IMR-90 (cell line): ENCODE data around the gene C2CD4C. TPM values are rescaled to one million over a fixed set of nuclear protein-coding genes. Genes with fewer than 3 reads are reported as not detected.

Experiments used
- ATAC-seq: fragments of 200-7000 bp; cut with Tn5 transposase; 2 replicates; pipeline ENCODE4 v1.9.1; 2020; ENCODE audit warnings: low read depth, mild to moderate bottlenecking, moderate library complexity
- BruUV-seq: library from RNA; stranded (reverse); fragments of 400-500 nt; replicated peaks from 2 replicates; lab custom pipeline; 2021; lab: Mats Ljungman, UMichigan
- CTCF ChIA-PET: fragments of 300-600 bp; formaldehyde crosslinking; extraction: SDS; loops from one replicate; lab custom pipeline; 2021; ENCODE audit warnings: antibody characterized with exemption; lab: Yijun Ruan, JAX
- POLR2A ChIA-PET: fragments of 300-600 bp; sonication (Branson Sonifier 250); formaldehyde crosslinking; loops from one replicate; lab custom pipeline; 2022; ENCODE audit warnings: antibody characterized with exemption; ENCODE audit not compliant: unreplicated experiment; lab: Charles Lee
- DNase-seq: peaks from one replicate; pipeline ENCODE4 v3.0.0; 2013
- H2AFZ ChIP-seq: replicated peaks from 2 replicates; pipeline ENCODE3; 2013; ENCODE audit warnings: low read length, mild to moderate bottlenecking; ENCODE audit not compliant: poor library complexity
- H2AK5ac ChIP-seq: 2 replicates; pipeline ENCODE4 v1.6.1; 2013; ENCODE audit warnings: low read depth, low read length, inconsistent platforms
- H2AK9ac ChIP-seq: replicated peaks from 2 replicates; pipeline ENCODE3; 2013; ENCODE audit warnings: mild to moderate bottlenecking, low read depth, low read length, moderate library complexity; ENCODE audit not compliant: poor library complexity
- H2BK120ac ChIP-seq: 2 replicates; pipeline ENCODE4 v1.6.1; 2013; ENCODE audit warnings: low read depth, low read length, inconsistent platforms
- H2BK15ac ChIP-seq: 3 replicates; pipeline ENCODE4 v1.6.1; 2013; ENCODE audit warnings: low read depth, low read length, inconsistent platforms
- H2BK20ac ChIP-seq: 2 replicates; pipeline ENCODE4 v1.6.1; 2013; ENCODE audit warnings: low read depth, mild to moderate bottlenecking, inconsistent platforms, low read length, moderate library complexity
- H2BK5ac ChIP-seq: 2 replicates; pipeline ENCODE4 v1.6.1; 2013; ENCODE audit warnings: mild to moderate bottlenecking, low read depth, low read length, inconsistent platforms; ENCODE audit not compliant: poor library complexity, severe bottlenecking
- H3K14ac ChIP-seq: replicated peaks from 2 replicates; pipeline ENCODE4 v1.6.1; 2013; ENCODE audit warnings: low read depth, low read length, inconsistent platforms
- H3K18ac ChIP-seq: 2 replicates; pipeline ENCODE4 v1.6.1; 2013; ENCODE audit warnings: low read depth, low read length, control low read depth
- H3K23ac ChIP-seq: 2 replicates; pipeline ENCODE4 v1.6.1; 2013; ENCODE audit warnings: low read depth, low read length, inconsistent platforms
- H3K27ac ChIP-seq: 2 replicates; pipeline ENCODE4 v1.5.1; 2013; ENCODE audit warnings: mild to moderate bottlenecking, control low read depth, low read length; ENCODE audit not compliant: insufficient read depth
- H3K27me3 ChIP-seq: 2 replicates; pipeline ENCODE4 v1.6.1; 2013; ENCODE audit warnings: low read length; ENCODE audit not compliant: control insufficient read depth, insufficient read depth
- H3K36me3 ChIP-seq: 2 replicates; pipeline ENCODE4 v1.6.1; 2013; ENCODE audit warnings: low read length, mixed read lengths; ENCODE audit not compliant: control insufficient read depth, insufficient read depth
- H3K4ac ChIP-seq: 2 replicates; pipeline ENCODE4 v1.6.1; 2013; ENCODE audit warnings: low read depth, low read length, inconsistent platforms
- H3K4me1 ChIP-seq: 2 replicates; pipeline ENCODE4 v1.6.1; 2013; ENCODE audit warnings: low read length, mixed read lengths; ENCODE audit not compliant: control insufficient read depth, insufficient read depth
- H3K4me2 ChIP-seq: 2 replicates; pipeline ENCODE4 v1.6.1; 2013; ENCODE audit warnings: low read depth, mild to moderate bottlenecking, control low read depth, low read length, moderate library complexity
- H3K4me3 ChIP-seq: 2 replicates; pipeline ENCODE4 v1.5.1; 2013; ENCODE audit warnings: low read depth, mild to moderate bottlenecking, control low read depth, low read length, moderate library complexity; ENCODE audit not compliant: insufficient read depth
- H3K56ac ChIP-seq: 2 replicates; pipeline ENCODE4 v1.6.1; 2013; ENCODE audit warnings: low read length, inconsistent platforms; ENCODE audit not compliant: insufficient read depth; ENCODE audit errors: extremely low read depth
- H3K79me1 ChIP-seq, 2 experiments: 2 replicates each; pipeline ENCODE4 v1.6.1; 2013; ENCODE audit warnings: low read length in 2 of 2, inconsistent platforms in 1 of 2, low read depth in 1 of 2
- H3K9ac ChIP-seq: 2 replicates; pipeline ENCODE4 v1.6.1; 2013; ENCODE audit warnings: low read depth, low read length, control low read depth
- H3K9me1 ChIP-seq: 2 replicates; pipeline ENCODE4 v1.6.1; 2013; ENCODE audit warnings: low read length, inconsistent platforms; ENCODE audit not compliant: insufficient read depth
- H3K9me3 ChIP-seq: 2 replicates; pipeline ENCODE4 v1.6.1; 2013; ENCODE audit warnings: low read length; ENCODE audit not compliant: control insufficient read depth, insufficient read depth
- H4K20me1 ChIP-seq: 2 replicates; pipeline ENCODE4 v1.6.1; 2013; ENCODE audit warnings: low read length, inconsistent platforms; ENCODE audit not compliant: insufficient read depth
- H4K5ac ChIP-seq: 2 replicates; pipeline ENCODE4 v1.6.1; 2013; ENCODE audit warnings: mild to moderate bottlenecking, low read depth, low read length, control low read depth
- H4K8ac ChIP-seq, 2 experiments: 2 replicates each; pipeline ENCODE4 v1.6.1; 2013; ENCODE audit warnings: low read depth in 2 of 2, low read length in 2 of 2, control low read depth in 1 of 2, inconsistent platforms in 1 of 2
- H4K91ac ChIP-seq: 2 replicates; pipeline ENCODE4 v1.6.1; 2013; ENCODE audit warnings: low read depth, low read length, inconsistent platforms; ENCODE audit not compliant: insufficient read depth
- CEBPB ChIP-seq: IDR thresholded peaks from 2 replicates; pipeline ENCODE4 v1.6.1; 2012; ENCODE audit warnings: low read depth, low read length, improper control_type of control experiment
- CTCF ChIP-seq: conservative IDR thresholded peaks from 2 replicates; pipeline ENCODE4 v1.5.1; 2012; ENCODE audit warnings: mild to moderate bottlenecking, low read depth, low read length, improper control_type of control experiment
- ELK1 ChIP-seq: fragments of 150-350 bp; IDR thresholded peaks from 2 replicates; pipeline ENCODE4 v1.6.1; 2016; ENCODE audit warnings: low read depth, mild to moderate bottlenecking, low read length, moderate library complexity, borderline replicate concordance
- MAFK ChIP-seq: IDR thresholded peaks from 2 replicates; pipeline ENCODE4 v1.6.1; 2012; ENCODE audit warnings: low read depth, low read length, improper control_type of control experiment
- MAZ ChIP-seq: IDR thresholded peaks from 2 replicates; pipeline ENCODE4 v1.6.1; 2012; ENCODE audit warnings: low read depth, mild to moderate bottlenecking, low read length, improper control_type of control experiment, moderate library complexity, borderline replicate concordance
- NFE2L2 ChIP-seq: fragments of 150-350 bp; IDR thresholded peaks from 2 replicates; pipeline ENCODE4 v1.6.1; 2016; ENCODE audit warnings: low read depth, mild to moderate bottlenecking, low read length
- POLR2A ChIP-seq: IDR thresholded peaks from 2 replicates; pipeline ENCODE4 v1.6.1; 2012; ENCODE audit warnings: mild to moderate bottlenecking, low read depth, low read length
- RAD21 ChIP-seq: IDR thresholded peaks from 2 replicates; pipeline ENCODE4 v1.6.1; 2012; ENCODE audit warnings: low read length, improper control_type of control experiment
- SMC3 ChIP-seq: fragments of 150-350 bp; IDR thresholded peaks from 2 replicates; pipeline ENCODE4 v1.6.1; 2016; ENCODE audit warnings: low read depth, mild to moderate bottlenecking, antibody characterized with exemption, low read length, moderate library complexity
- USF2 ChIP-seq: fragments of 150-350 bp; IDR thresholded peaks from 2 replicates; pipeline ENCODE4 v1.6.1; 2017; ENCODE audit warnings: mild to moderate bottlenecking, antibody characterized with exemption, low read length, low read depth
- WGBS, 2 experiments: methylation state at CpG; one replicate each; pipeline versions ENCODE4 v1.1.5 to v1.1.7; 2013; ENCODE audit warnings: missing lambda C conversion rate in 2 of 2; ENCODE audit not compliant: insufficient read length in 1 of 2; ENCODE audit errors: extremely low coverage in 2 of 2; 5-methylcytosine and 5-hydroxymethylcytosine counted together
- dilution Hi-C: fragments of 300-500 bp; cut with HindIII; formaldehyde crosslinking; loops from one replicate; pipeline ENCODE4 v1.14.3; 2018; ENCODE audit warnings: low sequenced_read_pairs; ENCODE audit not compliant: unreplicated experiment
- in situ Hi-C: fragments of 300-500 bp; cut with MboI; formaldehyde crosslinking; loops from 3 replicates; pipeline ENCODE4 v1.14.3; 2019; ENCODE audit warnings: low sequenced_read_pairs, inconsistent platforms, mixed read lengths
- intact Hi-C: fragments of 100-400 bp; cut with micrococcal nuclease; formaldehyde crosslinking; loops from 2 replicates; pipeline ENCODE4 v1.10.0; 2022
- polyA plus RNA-seq, 3 experiments: library from polyadenylated mRNA; depleted of rRNA; stranded (reverse); fragments of >200 nt; gene quantifications; 2 replicates each; pipeline ENCODE4 v1.2.3, GENCODE V29; 2012; ENCODE audit warnings: low replicate concordance in 1 of 3
- total RNA-seq: library from RNA; depleted of rRNA; stranded (reverse); fragments of >200 nt; gene quantifications from 2 replicates; pipeline ENCODE4 v1.2.3, GENCODE V29; 2012

C2CD4C gene
- total and polyA plus RNA-seq, 2 of the 4 experiments (the other 2 are of a cell fraction) = under 0.01 to 0.07 TPM

GRCh38 chr19:372306-372890, 36.5 kb downstream of the C2CD4C start (continued):
- no peak for TF ChIP-seq CTCF

GRCh38 chr19:371501-372168, 37.3 kb downstream of the C2CD4C start:
- Histone ChIP-seq H3K79me1 (no peaks in the 10 kb centered on the region), H4K20me1 (no peaks in the 10 kb centered on the region), H3K9me3 (peaks cover 6% of the 10 kb centered on the region; the same call in 1 of the 2 replicates), H4K91ac (no peak overlapping the region), H2AK5ac (no peak overlapping the region), H3K4me3 (no peak overlapping the region), H3K27me3 (peaks cover 70% of the 10 kb centered on the region), H2AFZ (no peak overlapping the region), H3K9ac (no peak overlapping the region), H2BK5ac (no peak overlapping the region), H2BK15ac (no peak overlapping the region), H2BK120ac (no peak overlapping the region), H4K5ac (no peak overlapping the region), H3K9me1 (no peaks in the 10 kb centered on the region), H3K14ac (no peak overlapping the region), H3K4me1 (peaks cover 1% of the 10 kb centered on the region; the same call in 1 of the 2 replicates), H3K56ac (no peak overlapping the region), H3K18ac (no peak overlapping the region), H3K4ac (no peak overlapping the region), H3K27ac (no peak overlapping the region), H4K8ac (no peak overlapping the region), H3K23ac (no peak overlapping the region), H2AK9ac (no peak overlapping the region), H3K4me2 (no peak overlapping the region), H2BK20ac (no peak overlapping the region), H3K36me3 (no peaks in the 10 kb centered on the region)
- no peak; the same call in 1 of the 2 replicates for ATAC-seq
- in situ Hi-C loops = no loop called here
- BruUV-seq = no TSS peak
- dilution Hi-C loops = no loop called here
- intact Hi-C loops = no loop called here
- TF ChIP-seq USF2 (no peak), MAFK (no peak), SMC3 (no peak), NFE2L2 (no peak), CEBPB (no peak), RAD21 (no peak), POLR2A (no peak), ELK1 (no peak), MAZ (no peak)
- CTCF ChIA-PET = no interaction called here
- 42% methylated on average over 5 of the region's 17 CpGs; no CpG with 5 or more reads in 1 of the 2 experiments for WGBS, 2 experiments
- no peak for DNase-seq
- POLR2A ChIA-PET = no interaction called here
